Right lobe of liver (tissue), 6 donors: ENCODE data around the gene TNIP1. TPM values are rescaled to one million over a fixed set of nuclear protein-coding genes. Genes with fewer than 3 reads are reported as not detected.

Experiments
- ATAC-seq, 4 donors: fragments of 200-7000 bp; cut with Tn5 transposase; one replicate each; pipeline ENCODE4 v1.9.1; 2020; ENCODE audit warnings: mild to moderate bottlenecking in 4 of 4, moderate library complexity in 4 of 4
- DNase-seq, 3 donors: peaks; one replicate each; pipeline ENCODE4 v3.0.0-alpha.2; 2020
- H3K27ac ChIP-seq, 3 donors: fragments of 200-600 bp; one replicate each; pipeline ENCODE4 v1.8.0; 2022
- H3K27me3 ChIP-seq, 2 donors: fragments of 200-600 bp; one replicate each; pipeline ENCODE4 v1.8.0; 2022
- H3K36me3 ChIP-seq, 4 donors: fragments of 200-600 bp; sonication (generic) in 1 of 4; one replicate each; pipeline versions ENCODE4 v1.5.1 to v1.8.0; 2017 to 2022; ENCODE audit warnings: control low read depth in 1 of 4
- H3K4me1 ChIP-seq, 4 donors: fragments of 200-600 bp; sonication (generic) in 1 of 4; one replicate each; pipeline versions ENCODE4 v1.5.1 to v1.8.0; 2017 to 2022; ENCODE audit warnings: control low read depth in 1 of 4
- H3K4me3 ChIP-seq, 3 donors: fragments of 200-600 bp; one replicate each; pipeline ENCODE4 v1.8.0; 2022
- H3K9me3 ChIP-seq, 4 donors: fragments of 200-600 bp; sonication (generic) in 1 of 4; one replicate each; pipeline versions ENCODE4 v1.5.1 to v1.8.0; 2017 to 2022; ENCODE audit warnings: control low read depth in 1 of 4
- POLR2A ChIP-seq: fragments of 450-650 bp; IDR thresholded peaks from one replicate; pipeline ENCODE4 v1.6.1; 2017; ENCODE audit warnings: antibody characterized with exemption, mild to moderate bottlenecking
- WGBS: methylation state at CpG from one replicate; pipeline ENCODE4 v1.1.6; 2018; ENCODE audit warnings: low coverage, low lambda C conversion rate; ENCODE audit not compliant: insufficient coverage; ENCODE audit errors: missing lambda C conversion rate; 5-methylcytosine and 5-hydroxymethylcytosine counted together
- intact Hi-C, 2 donors: fragments of 100-400 bp; cut with DNase I; formaldehyde crosslinking; loops; one replicate each; pipeline versions ENCODE4 v1.11.2 to v1.14.1; 2022
- total RNA-seq, 6 experiments: library from RNA; depleted of rRNA in 2 of 6; stranded (reverse); fragments of >200 nt in 2 of 6; fragmentation: NEBNext Ultra II Directional in 3 of 6; extraction: Animal tissue kit (Norgen Biotek cat#: 25700) in 3 of 6; gene quantifications; one replicate each; pipeline versions ENCODE4 v1.1.0 to v1.2.4, GENCODE V29; 2016 to 2023
- TF ChIP-seq, protein P1 (sequence below), 4 donors: fragments of 200-600 bp in 3 of 4; fragments of 450-650 bp in 1 of 4; IDR thresholded peaks; one replicate each; pipeline versions ENCODE4 v1.5.1 to v1.8.0; 2016 to 2022; ENCODE audit warnings: antibody characterized with exemption in 4 of 4, mild to moderate bottlenecking in 2 of 4
- donor health status: DM: no; HTN: yes; CAD: no.
- donor health status: DM: no; HTN: no; CAD: no.
- donor health status: DM: no; HTN: no; CAD: no.
- donor health status: DM: no; HTN: yes; CAD: no.
- donor health status: DM: no; HTN: yes; CAD: no.

TNIP1 gene
- total RNA-seq, 6 experiments from 2014 or later = 70.1 to 155 (median 79.1) TPM

DNA sequence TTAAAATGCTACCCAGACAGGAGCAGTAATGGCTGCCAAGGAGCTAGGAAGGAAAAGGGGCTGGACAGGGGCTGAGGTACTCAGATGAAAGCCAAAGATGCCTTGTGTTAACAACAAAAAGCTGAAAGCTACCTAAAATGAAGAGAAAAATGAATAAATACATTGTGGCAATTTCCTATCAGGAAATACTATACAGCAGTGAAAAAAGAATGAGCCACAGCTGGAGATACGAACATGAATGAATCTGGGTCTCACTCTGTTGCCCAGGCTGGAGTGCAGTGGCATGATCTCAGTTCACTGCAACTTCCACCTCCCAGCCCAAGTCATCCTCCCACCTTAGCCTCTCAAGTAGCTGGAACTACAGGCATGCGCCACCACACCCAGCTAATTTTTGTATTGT, 6.3 kb downstream of the TNIP1 start:
- WGBS = 93% methylated on average over 2 of the region's 2 CpGs
- ATAC-seq = no peak
- TF ChIP-seq, protein P1, sequence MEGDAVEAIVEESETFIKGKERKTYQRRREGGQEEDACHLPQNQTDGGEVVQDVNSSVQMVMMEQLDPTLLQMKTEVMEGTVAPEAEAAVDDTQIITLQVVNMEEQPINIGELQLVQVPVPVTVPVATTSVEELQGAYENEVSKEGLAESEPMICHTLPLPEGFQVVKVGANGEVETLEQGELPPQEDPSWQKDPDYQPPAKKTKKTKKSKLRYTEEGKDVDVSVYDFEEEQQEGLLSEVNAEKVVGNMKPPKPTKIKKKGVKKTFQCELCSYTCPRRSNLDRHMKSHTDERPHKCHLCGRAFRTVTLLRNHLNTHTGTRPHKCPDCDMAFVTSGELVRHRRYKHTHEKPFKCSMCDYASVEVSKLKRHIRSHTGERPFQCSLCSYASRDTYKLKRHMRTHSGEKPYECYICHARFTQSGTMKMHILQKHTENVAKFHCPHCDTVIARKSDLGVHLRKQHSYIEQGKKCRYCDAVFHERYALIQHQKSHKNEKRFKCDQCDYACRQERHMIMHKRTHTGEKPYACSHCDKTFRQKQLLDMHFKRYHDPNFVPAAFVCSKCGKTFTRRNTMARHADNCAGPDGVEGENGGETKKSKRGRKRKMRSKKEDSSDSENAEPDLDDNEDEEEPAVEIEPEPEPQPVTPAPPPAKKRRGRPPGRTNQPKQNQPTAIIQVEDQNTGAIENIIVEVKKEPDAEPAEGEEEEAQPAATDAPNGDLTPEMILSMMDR (IDR thresholded peaks at IDR 0.05) = no peak
- no peak for TF ChIP-seq POLR2A
- Histone ChIP-seq H3K4me1 (peaks cover 0 to 52% (median 29%) of the 10 kb centered on the region in 4 donors), H3K27ac (no peak overlapping the region), H3K9me3 (no peaks in the 10 kb centered on the region), H3K27me3 (no peaks in the 10 kb centered on the region), H3K36me3 (no peaks in the 10 kb centered on the region), H3K4me3 (no peak overlapping the region)
- DNase-seq = no peak
- intact Hi-C loops = no loop called here

DNA sequence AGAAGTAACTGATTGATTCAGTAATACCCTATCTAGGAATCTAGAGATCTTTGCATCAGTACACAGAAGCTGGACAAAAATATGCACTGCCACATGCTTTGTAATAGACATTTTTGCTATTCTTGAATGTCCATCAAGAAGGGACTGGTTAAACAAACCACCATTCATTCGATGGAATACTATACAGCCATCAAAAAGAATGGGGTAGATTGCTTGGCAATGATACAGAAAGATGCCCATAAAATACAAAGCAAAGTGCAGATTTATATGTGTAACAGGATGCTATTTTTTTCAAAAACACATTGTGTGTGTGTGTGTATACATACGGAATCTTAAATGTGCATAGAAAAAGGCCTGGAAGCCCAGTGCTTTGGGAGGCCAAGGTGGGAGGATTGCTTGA, 7.6 kb downstream of the TNIP1 start:
- ATAC-seq (no peak), DNase-seq (no peak)
- Histone ChIP-seq H3K27me3 (no peaks in the 10 kb centered on the region), H3K9me3 (no peaks in the 10 kb centered on the region), H3K27ac (no peak overlapping the region), H3K4me1 (peaks cover 0 to 52% (median 29%) of the 10 kb centered on the region in 4 donors), H3K36me3 (no peaks in the 10 kb centered on the region), H3K4me3 (no peak overlapping the region)
- TF ChIP-seq, protein P1 (IDR thresholded peaks at IDR 0.05) = no peak
- TF ChIP-seq POLR2A = no peak
- intact Hi-C loops = no loop called here
- 91% methylated on average over 2 of the region's 2 CpGs for WGBS

DNA sequence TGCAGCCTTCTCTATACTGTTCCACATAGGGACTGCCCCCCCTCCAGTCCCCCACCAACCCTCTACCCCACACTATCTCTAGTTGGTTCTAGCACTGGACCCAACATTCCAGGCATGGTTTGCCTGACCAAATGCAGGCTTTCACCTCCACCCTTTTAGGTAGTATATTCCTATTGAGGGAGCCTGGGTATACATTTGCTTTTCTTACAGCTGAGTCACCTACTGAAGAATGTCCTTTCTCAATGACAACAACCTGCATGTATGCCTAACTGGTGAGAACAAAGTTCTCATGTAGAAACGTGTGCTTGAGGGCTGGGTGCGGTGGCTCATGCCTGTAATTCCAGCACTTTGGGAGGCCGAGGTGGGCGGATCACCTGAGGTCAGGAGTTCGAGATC, 8.2 kb downstream of the TNIP1 start:
- Histone ChIP-seq H3K4me1 (peaks cover 0 to 49% (median 26%) of the 10 kb centered on the region in 4 donors), H3K27ac (no peak overlapping the region)

DNA sequence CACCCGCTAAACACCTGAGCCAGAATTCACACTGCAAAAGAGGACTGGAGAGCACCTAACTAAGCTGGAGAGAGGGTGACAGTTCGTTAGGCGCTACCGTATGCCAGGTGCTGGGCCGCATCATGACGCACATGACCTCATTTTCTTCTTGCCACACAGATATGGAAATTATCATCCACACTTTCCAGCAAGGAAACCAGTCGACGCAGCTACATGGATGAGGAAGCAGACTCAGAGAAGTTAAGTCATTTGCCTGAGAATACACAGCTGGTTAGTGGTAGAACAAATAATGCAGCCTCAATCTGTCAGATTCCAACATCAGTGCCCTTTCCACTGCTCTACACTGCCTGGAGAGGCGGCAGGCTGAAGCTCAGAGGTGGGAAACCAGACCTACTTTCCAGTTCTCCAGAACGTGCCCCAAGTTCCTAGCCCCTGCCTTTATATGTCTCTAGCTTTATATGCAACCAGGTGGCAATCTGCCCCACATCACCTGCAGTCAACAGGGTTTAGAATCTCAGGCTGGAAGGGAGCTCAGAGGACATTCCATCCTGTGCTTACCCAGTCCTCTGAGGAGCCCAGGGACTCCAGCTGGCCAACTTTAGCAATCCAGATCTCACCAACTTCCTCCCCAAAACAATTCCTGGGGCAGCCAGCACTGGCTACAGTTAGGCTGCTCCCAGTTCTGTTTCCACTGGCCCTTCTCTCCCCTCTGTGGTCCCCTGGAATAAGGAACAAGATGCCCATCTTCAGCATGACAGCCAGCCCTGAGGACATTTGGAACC, 8.8 kb downstream of the TNIP1 start:
- TF ChIP-seq POLR2A = no peak
- TF ChIP-seq, protein P1 (IDR thresholded peaks at IDR 0.05) = no peak
- ATAC-seq (no peak), DNase-seq (no peak)
- Histone ChIP-seq H3K9me3 (no peaks in the 10 kb centered on the region), H3K4me3 (no peak overlapping the region), H3K4me1 (peaks cover 0 to 45% (median 23%) of the 10 kb centered on the region in 4 donors), H3K36me3 (peaks cover 0 to 2% (median 0%) of the 10 kb centered on the region in 4 donors), H3K27ac (no peak overlapping the region), H3K27me3 (no peaks in the 10 kb centered on the region)
- WGBS = 92% methylated on average over 5 of the region's 10 CpGs
- intact Hi-C loops = no loop called here

More for the DNA sequence above, 8.2 kb downstream of the TNIP1 start:
- H3K27me3 ChIP-seq = no peaks in the 10 kb centered on the region
- DNase-seq = no peak
- WGBS = 65% methylated on average over 5 of the region's 5 CpGs
- intact Hi-C loops = no loop called here
- TF ChIP-seq, protein P1 (IDR thresholded peaks at IDR 0.05) = no peak
- TF ChIP-seq POLR2A = no peak
- H3K36me3 ChIP-seq = no peaks in the 10 kb centered on the region
- ATAC-seq = no peak
- H3K4me3 ChIP-seq = no peak overlapping the region
- no peaks in the 10 kb centered on the region for H3K9me3 ChIP-seq
